HepG2 (cell line): Measurements from ENCODE around the gene KCNAB3.

Source experiments
- BRF2 ChIP-seq: sonication (generic); formaldehyde crosslinking; IDR thresholded peaks from 2 replicates; pipeline ENCODE4 v1.8.1; 2022; ENCODE audit warnings: mild to moderate bottlenecking, missing genetic modification reagents
- EP300 ChIP-seq, 3 experiments: sonication (generic) in 1 of 3; formaldehyde crosslinking in 1 of 3; IDR thresholded peaks; 2 replicates each; pipeline versions ENCODE4 v1.5.1 to v1.6.1; 2011 to 2020; ENCODE audit warnings: low read depth in 2 of 3, low read length in 2 of 3, borderline replicate concordance in 1 of 3, improper control_type of control experiment in 1 of 3, mild to moderate bottlenecking in 1 of 3, missing genetic modification reagents in 1 of 3, moderate library complexity in 1 of 3
- FOXA3 ChIP-seq: IDR thresholded peaks from 2 replicates; pipeline ENCODE4 v1.6.1; 2016; ENCODE audit warnings: missing genetic modification reagents, missing compliant biosample characterization
- HMGA1 ChIP-seq: sonication (generic); formaldehyde crosslinking; conservative IDR thresholded peaks from 2 replicates; pipeline ENCODE4 v1.4.0; 2020; ENCODE audit warnings: missing genetic modification reagents
- KAT7 ChIP-seq: IDR thresholded peaks from 2 replicates; pipeline ENCODE4 v1.6.1; 2018; ENCODE audit warnings: borderline replicate concordance, missing compliant biosample characterization
- NR3C1 ChIP-seq: sonication (generic); formaldehyde crosslinking; IDR thresholded peaks from 2 replicates; pipeline ENCODE4 v1.4.0; 2020; ENCODE audit warnings: missing genetic modification reagents
- POLR2A ChIP-seq, 2 experiments: IDR thresholded peaks; 2 replicates each; pipeline ENCODE4 v1.6.1; 2011; ENCODE audit warnings: low read depth in 2 of 2, low read length in 2 of 2, mild to moderate bottlenecking in 1 of 2, moderate library complexity in 1 of 2; ENCODE audit not compliant: insufficient read depth in 1 of 2
- PRDM10 ChIP-seq: sonication (generic); formaldehyde crosslinking; IDR thresholded peaks from 2 replicates; pipeline ENCODE4 v1.4.0; 2020; ENCODE audit warnings: low read depth, missing genetic modification reagents
- RAD21 ChIP-seq: fragments of 450-650 bp; formaldehyde crosslinking; IDR thresholded peaks from 2 replicates; pipeline ENCODE4 v1.5.0; 2020; ENCODE audit warnings: mild to moderate bottlenecking
- SMAD3 ChIP-seq: sonication (generic); formaldehyde crosslinking; IDR thresholded peaks from 2 replicates; pipeline ENCODE4 v1.4.0; 2020; ENCODE audit warnings: missing genetic modification reagents
- SRSF1 ChIP-seq: fragments of 200-400 bp; formaldehyde crosslinking; optimal IDR thresholded peaks from 2 replicates; pipeline ENCODE3; 2017; ENCODE audit warnings: mild to moderate bottlenecking, low read depth, low read length, moderate library complexity
- TAF1 ChIP-seq: sonication (generic); formaldehyde crosslinking; IDR thresholded peaks from 2 replicates; pipeline ENCODE4 v1.4.0; 2020; ENCODE audit warnings: missing genetic modification reagents
- ZBTB10 ChIP-seq: sonication (generic); formaldehyde crosslinking; IDR thresholded peaks from 2 replicates; pipeline ENCODE4 v1.4.0; 2020; ENCODE audit warnings: missing genetic modification reagents, borderline replicate concordance

GRCh38 chr17:7911116-7911515, 18.5 kb downstream of the KCNAB3 start:
- TF ChIP-seq HMGA1 (CRISPR knock-in tag): no peak
- no peak for TF ChIP-seq SMAD3
- no peak for TF ChIP-seq NR3C1
- no peak for TF ChIP-seq EP300 (IDR thresholded peaks at IDR 0.05; ENCODE audit: low read depth in 2 of 2, low read length in 2 of 2)
- no peak for TF ChIP-seq EP300 (CRISPR knock-in tag; IDR thresholded peaks at IDR 0.05; ENCODE audit: borderline replicate concordance)
- no peak for TF ChIP-seq ZBTB10 (CRISPR knock-in tag)
- no peak for TF ChIP-seq TAF1 (CRISPR knock-in tag)
- no peak for TF ChIP-seq PRDM10 (CRISPR knock-in tag)
- no peak for TF ChIP-seq FOXA3 (CRISPR knock-in tag)
- TF ChIP-seq KAT7 (CRISPR knock-in tag): no peak
- no peak for TF ChIP-seq POLR2A (IDR thresholded peaks at IDR 0.05; ENCODE audit: insufficient read depth in 1 of 2, low read depth in 2 of 2, low read length in 2 of 2)
- no peak for TF ChIP-seq BRF2 (CRISPR knock-in tag)
- TF ChIP-seq RAD21 (CRISPR knock-in tag): no peak
- TF ChIP-seq SRSF1: no peak
